Fibroblast of lung (primary cell): ENCODE results near the gene OR10P1. TPM values are rescaled to one million over a fixed set of nuclear protein-coding genes. Genes with fewer than 3 reads are reported as not detected.

ENCODE experiments used
- DNase-seq, 2 donors: peaks; one replicate each; pipeline versions ENCODE4 v3.0.0 to v3.0.0-alpha.2; 2010; ENCODE audit warnings: low read depth in 2 of 2
- H2AFZ ChIP-seq: 2 replicates; pipeline ENCODE4 v1.5.1; 2012; ENCODE audit warnings: low read length, control low read depth, inconsistent platforms
- H3K27ac ChIP-seq: 2 replicates; pipeline ENCODE4 v1.5.1; 2011; ENCODE audit warnings: low read length, control low read depth; ENCODE audit not compliant: insufficient read depth
- H3K27me3 ChIP-seq: 2 replicates; pipeline ENCODE4 v1.5.1; 2011; ENCODE audit warnings: mild to moderate bottlenecking, low read length; ENCODE audit not compliant: control insufficient read depth, insufficient read depth
- H3K36me3 ChIP-seq: 2 replicates; pipeline ENCODE4 v1.5.1; 2011; ENCODE audit warnings: low read length; ENCODE audit not compliant: control insufficient read depth, insufficient read depth
- H3K4me1 ChIP-seq: 2 replicates; pipeline ENCODE4 v1.5.1; 2011; ENCODE audit warnings: low read length; ENCODE audit not compliant: control insufficient read depth, insufficient read depth; ENCODE audit errors: extremely low read depth
- H3K4me2 ChIP-seq: 2 replicates; pipeline ENCODE4 v1.5.1; 2011; ENCODE audit warnings: low read length, control low read depth; ENCODE audit not compliant: insufficient read depth; ENCODE audit errors: extremely low read depth
- H3K4me3 ChIP-seq, 4 experiments: fragments of 200-600 bp in 1 of 4; sonication (generic) in 1 of 4; replicated peaks in 1 of 4; 2 replicates each; pipeline ENCODE4 v1.5.1; 2011 to 2016; ENCODE audit warnings: low read length in 4 of 4, low read depth in 3 of 4, mild to moderate bottlenecking in 3 of 4, control low read depth in 2 of 4, inconsistent platforms in 1 of 4, mixed read lengths in 1 of 4; ENCODE audit not compliant: insufficient read depth in 1 of 4; ENCODE audit errors: control extremely low read depth in 1 of 4
- H3K79me2 ChIP-seq: 2 replicates; pipeline ENCODE4 v1.5.1; 2012; ENCODE audit warnings: mild to moderate bottlenecking, low read length, inconsistent platforms; ENCODE audit not compliant: control insufficient read depth, insufficient read depth
- H3K9ac ChIP-seq: 2 replicates; pipeline ENCODE4 v1.5.1; 2011; ENCODE audit warnings: mild to moderate bottlenecking, low read length, control low read depth; ENCODE audit not compliant: insufficient read depth
- H3K9me3 ChIP-seq: 2 replicates; pipeline ENCODE4 v1.5.1; 2012; ENCODE audit warnings: low read depth, low read length; ENCODE audit not compliant: control insufficient read depth, insufficient read depth
- H4K20me1 ChIP-seq: 2 replicates; pipeline ENCODE4 v1.5.1; 2011; ENCODE audit warnings: low read length; ENCODE audit not compliant: control insufficient read depth, insufficient read depth; ENCODE audit errors: extremely low read depth
- CTCF ChIP-seq, 2 donors: IDR thresholded peaks in 1 of 2; conservative IDR thresholded peaks in 1 of 2; 1 replicate in 1 of 2; 2 replicates in 1 of 2; pipeline ENCODE4 v1.5.1; 2011 to 2012; ENCODE audit warnings: low read length in 2 of 2, control low read depth in 1 of 2, inconsistent platforms in 1 of 2, low read depth in 1 of 2, mild to moderate bottlenecking in 1 of 2
- EZH2 ChIP-seq: IDR thresholded peaks from 2 replicates; pipeline ENCODE4 v1.5.1; 2012; ENCODE audit warnings: low read length, control low read depth, mild to moderate bottlenecking; ENCODE audit errors: missing control alignments
- polyA plus RNA-seq, 2 donors: library from polyadenylated mRNA; depleted of rRNA in 1 of 2; stranded (reverse) in 1 of 2; unstranded in 1 of 2; fragments of >200 nt; gene quantifications; 2 replicates each; pipeline ENCODE4 v1.2.1, GENCODE V29; 2011 to 2012; ENCODE audit warnings: missing spikeins in 1 of 2
- total RNA-seq: library from RNA; depleted of rRNA; stranded (reverse); fragments of >200 nt; gene quantifications from 2 replicates; pipeline ENCODE4 v1.2.1, GENCODE V29; 2014

Gene OR10P1
- total and polyA plus RNA-seq, 2 donors (not counting 1 experiment from before 2014, with no cell fraction given) = not detected

DNA sequence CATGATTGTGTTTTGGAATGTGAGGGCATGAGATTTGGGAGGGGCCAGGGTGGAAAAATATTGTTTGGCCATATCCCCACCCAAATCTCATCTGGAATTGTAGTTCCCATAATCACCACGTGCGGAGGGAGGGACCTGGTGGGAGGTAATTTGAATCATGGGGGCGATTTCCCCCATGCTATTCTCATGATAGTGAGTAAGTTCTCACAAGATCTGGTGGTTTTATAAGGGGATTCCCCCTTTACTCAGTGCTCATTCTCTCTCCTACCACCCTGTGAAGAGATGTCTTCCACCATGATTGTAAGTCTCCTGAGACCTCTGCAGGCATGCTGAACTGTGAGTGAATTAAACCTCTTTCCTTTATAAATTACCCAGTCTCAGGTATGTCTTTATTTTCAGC is 15.7 kb downstream of the OR10P1 start:
- Histone ChIP-seq H3K4me2 (no peak overlapping the region), H3K36me3 (no peaks in the 10 kb centered on the region), H3K27me3 (no peaks in the 10 kb centered on the region), H3K4me1 (no peaks in the 10 kb centered on the region), H3K9ac (no peak overlapping the region), H3K79me2 (no peaks in the 10 kb centered on the region), H2AFZ (no peak overlapping the region), H4K20me1 (no peaks in the 10 kb centered on the region), H3K9me3 (no peaks in the 10 kb centered on the region), H3K27ac (no peak overlapping the region), H3K4me3 (no peak overlapping the region)
- no peak for TF ChIP-seq CTCF (conservative IDR thresholded peaks at IDR 0.05 in 1 of 2, IDR thresholded peaks at IDR 0.05 in 1 of 2; ENCODE audit: low read depth in 1 of 2, low read length in 2 of 2)
- DNase-seq = no peak

- Histone ChIP-seq H3K27me3 (no peaks in the 10 kb centered on the region), H3K79me2 (no peaks in the 10 kb centered on the region), H3K36me3 (no peaks in the 10 kb centered on the region), H2AFZ (no peak overlapping the region), H3K4me2 (no peak overlapping the region), H3K9ac (no peak overlapping the region), H3K4me1 (no peaks in the 10 kb centered on the region), H4K20me1 (no peaks in the 10 kb centered on the region), H3K27ac (no peak overlapping the region), H3K9me3 (no peaks in the 10 kb centered on the region), H3K4me3 (no peak overlapping the region)
- no peak for DNase-seq
- TF ChIP-seq EZH2 (no peak), CTCF (conservative IDR thresholded peaks at IDR 0.05 in 1 of 2, IDR thresholded peaks at IDR 0.05 in 1 of 2; ENCODE audit: low read depth in 1 of 2, low read length in 2 of 2) (no peak)
Observed at GRCh38 chr12:55653031-55653430, 16.3 kb downstream of the OR10P1 start.

DNA sequence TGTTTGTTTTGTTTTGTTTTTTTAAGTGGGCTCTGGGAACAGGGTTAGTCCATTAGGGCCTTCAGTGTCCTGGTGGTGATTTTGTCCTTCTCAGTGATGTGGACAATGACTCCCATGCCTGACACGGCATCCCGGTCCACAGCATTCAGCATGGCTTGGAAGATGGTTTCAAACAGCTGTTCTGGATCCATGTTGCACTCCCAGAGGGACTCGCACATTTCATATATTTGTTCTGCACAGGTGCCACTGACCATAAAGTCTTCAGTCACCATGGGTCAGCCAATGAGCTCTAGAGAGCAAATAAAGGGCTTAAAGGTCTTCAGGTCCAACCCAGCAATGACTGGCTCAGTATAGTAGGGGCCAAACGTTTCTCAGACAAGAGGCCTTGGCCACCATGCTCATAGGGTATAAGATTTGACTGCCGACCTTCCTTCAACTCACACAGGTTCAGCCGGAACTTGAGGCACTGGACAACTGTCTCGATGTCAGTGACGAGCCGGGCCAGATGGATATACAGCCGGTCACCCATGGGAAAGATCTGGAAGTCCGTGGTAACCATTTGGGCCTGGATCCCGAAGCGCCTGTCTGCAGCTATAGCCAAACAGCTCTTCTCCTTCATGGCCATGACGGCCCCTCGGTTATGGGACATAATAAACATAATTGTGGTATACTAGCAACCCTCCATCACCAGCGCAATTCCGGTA is 18.0 kb downstream of the OR10P1 start:
- no peak for DNase-seq
- Histone ChIP-seq H4K20me1 (no peaks in the 10 kb centered on the region), H3K4me2 (no peak overlapping the region), H2AFZ (no peak overlapping the region), H3K79me2 (no peaks in the 10 kb centered on the region), H3K27ac (no peak overlapping the region), H3K9ac (no peak overlapping the region), H3K4me1 (no peaks in the 10 kb centered on the region), H3K9me3 (no peaks in the 10 kb centered on the region), H3K36me3 (no peaks in the 10 kb centered on the region), H3K4me3 (no peak overlapping the region), H3K27me3 (no peaks in the 10 kb centered on the region)
- TF ChIP-seq EZH2 (no peak), CTCF (conservative IDR thresholded peaks at IDR 0.05 in 1 of 2, IDR thresholded peaks at IDR 0.05 in 1 of 2; ENCODE audit: low read depth in 1 of 2, low read length in 2 of 2) (no peak)
